Caco-2 (cell line): Measurements from ENCODE around the gene TRAM2. TPM values are rescaled to one million over a fixed set of nuclear protein-coding genes. Genes with fewer than 3 reads are reported as not detected.

Experiments
- BruUV-seq: library from RNA; stranded (reverse); fragments of 400-500 nt; replicated peaks from 2 replicates; lab custom pipeline; 2021; lab: Mats Ljungman, UMichigan
- CTCF ChIA-PET: fragments of 300-600 bp; sonication (Branson Sonifier 250); formaldehyde crosslinking; loops from one replicate; lab custom pipeline; 2022; ENCODE audit warnings: antibody characterized with exemption; lab: Charles Lee
- POLR2A ChIA-PET: fragments of 300-600 bp; sonication (Branson Sonifier 250); formaldehyde crosslinking; loops from one replicate; lab custom pipeline; 2022; ENCODE audit warnings: antibody characterized with exemption; lab: Charles Lee
- DNase-seq, 2 experiments: peaks; one replicate each; pipeline versions ENCODE4 v3.0.0 to v3.0.0-alpha.2; 2020 to 2022
- H3K27me3 ChIP-seq: replicated peaks from 2 replicates; pipeline ENCODE4 v1.6.0; 2011; ENCODE audit warnings: low read length; ENCODE audit not compliant: control insufficient read depth, insufficient read depth
- H3K36me3 ChIP-seq: 2 replicates; pipeline ENCODE4 v1.5.1; 2011; ENCODE audit warnings: low read length; ENCODE audit not compliant: control insufficient read depth, insufficient read depth
- H3K4me1 ChIP-seq: fragments of 250-450 bp; sonication (Bioruptor Pico); 2 replicates; pipeline ENCODE4 v1.5.1; 2020; ENCODE audit warnings: mild to moderate bottlenecking
- H3K4me3 ChIP-seq: 2 replicates; pipeline ENCODE4 v1.5.1; 2011; ENCODE audit warnings: low read depth, mild to moderate bottlenecking, control low read depth, low read length
- H3K9me3 ChIP-seq: fragments of 250-450 bp; sonication (Bioruptor Pico); 2 replicates; pipeline ENCODE4 v1.5.1; 2020; ENCODE audit warnings: mild to moderate bottlenecking, moderate library complexity
- H3K27ac Mint-ChIP-seq: one replicate; pipeline ENCODE4 v1.8.0; 2022; ENCODE audit warnings: mixed read lengths; ENCODE audit not compliant: unreplicated experiment
- H3K27me3 Mint-ChIP-seq: one replicate; pipeline ENCODE4 v1.8.0; 2022; ENCODE audit warnings: mixed read lengths; ENCODE audit not compliant: insufficient read depth, unreplicated experiment
- H3K36me3 Mint-ChIP-seq: one replicate; pipeline ENCODE4 v1.8.0; 2022; ENCODE audit warnings: mild to moderate bottlenecking, mixed read lengths; ENCODE audit not compliant: insufficient read depth, unreplicated experiment
- H3K4me1 Mint-ChIP-seq: one replicate; pipeline ENCODE4 v1.8.0; 2022; ENCODE audit warnings: low read depth, mixed read lengths; ENCODE audit not compliant: unreplicated experiment
- H3K4me3 Mint-ChIP-seq: one replicate; pipeline ENCODE4 v1.8.0; 2022; ENCODE audit warnings: mild to moderate bottlenecking, moderate library complexity, mixed read lengths; ENCODE audit not compliant: unreplicated experiment
- H3K9me3 Mint-ChIP-seq: one replicate; pipeline ENCODE4 v1.8.0; 2022; ENCODE audit warnings: mixed read lengths; ENCODE audit not compliant: unreplicated experiment
- intact Hi-C: fragments of 100-400 bp; cut with micrococcal nuclease; formaldehyde crosslinking; loops from one replicate; pipeline ENCODE4 v1.10.0; 2022; ENCODE audit not compliant: unreplicated experiment
- total RNA-seq: library from RNA; stranded (reverse); gene quantifications from 2 replicates; pipeline ENCODE4 v1.2.3, GENCODE V29; 2022
- TF ChIP-seq, protein P1 (sequence below), 2 experiments: fragments of 200-600 bp in 1 of 2; IDR thresholded peaks; 1 replicate in 1 of 2; 2 replicates in 1 of 2; pipeline versions ENCODE4 v1.5.1 to v1.8.0; 2011 to 2022; ENCODE audit warnings: antibody characterized with exemption in 1 of 2, control low read depth in 1 of 2, inconsistent platforms in 1 of 2, low read depth in 1 of 2, low read length in 1 of 2, mild to moderate bottlenecking in 1 of 2, moderate library complexity in 1 of 2; ENCODE audit not compliant: insufficient read depth in 1 of 2, severe bottlenecking in 1 of 2, unreplicated experiment in 1 of 2

TRAM2 gene
- total RNA-seq, 1 experiment from 2014 or later = 71.6 TPM

GRCh38 chr6:52524918-52525317 is 51.9 kb downstream of the TRAM2 start:
- Mint-ChIP-seq H3K4me1 (peaks cover 21% of the 10 kb centered on the region), H3K9me3 (no peaks in the 10 kb centered on the region), H3K36me3 (no peaks in the 10 kb centered on the region), H3K27me3 (no peaks in the 10 kb centered on the region), H3K4me3 (no peak overlapping the region), H3K27ac (no peak overlapping the region)
- no TSS peak for BruUV-seq
- ChIA-PET CTCF (interaction anchor here (0.6 kb wide), 1 partner anchor 12 kb away, joined by 3 read pairs; no protein-coding TSS in a partner anchor), POLR2A (no interaction called here)
- Histone ChIP-seq H3K9me3 (no peaks in the 10 kb centered on the region), H3K27me3 (no peaks in the 10 kb centered on the region), H3K4me1 (peaks cover 6% of the 10 kb centered on the region; the same call in 1 of the 2 replicates), H3K4me3 (no peak overlapping the region), H3K36me3 (no peaks in the 10 kb centered on the region)
- intact Hi-C loops = no loop called here
- TF ChIP-seq, protein P1, sequence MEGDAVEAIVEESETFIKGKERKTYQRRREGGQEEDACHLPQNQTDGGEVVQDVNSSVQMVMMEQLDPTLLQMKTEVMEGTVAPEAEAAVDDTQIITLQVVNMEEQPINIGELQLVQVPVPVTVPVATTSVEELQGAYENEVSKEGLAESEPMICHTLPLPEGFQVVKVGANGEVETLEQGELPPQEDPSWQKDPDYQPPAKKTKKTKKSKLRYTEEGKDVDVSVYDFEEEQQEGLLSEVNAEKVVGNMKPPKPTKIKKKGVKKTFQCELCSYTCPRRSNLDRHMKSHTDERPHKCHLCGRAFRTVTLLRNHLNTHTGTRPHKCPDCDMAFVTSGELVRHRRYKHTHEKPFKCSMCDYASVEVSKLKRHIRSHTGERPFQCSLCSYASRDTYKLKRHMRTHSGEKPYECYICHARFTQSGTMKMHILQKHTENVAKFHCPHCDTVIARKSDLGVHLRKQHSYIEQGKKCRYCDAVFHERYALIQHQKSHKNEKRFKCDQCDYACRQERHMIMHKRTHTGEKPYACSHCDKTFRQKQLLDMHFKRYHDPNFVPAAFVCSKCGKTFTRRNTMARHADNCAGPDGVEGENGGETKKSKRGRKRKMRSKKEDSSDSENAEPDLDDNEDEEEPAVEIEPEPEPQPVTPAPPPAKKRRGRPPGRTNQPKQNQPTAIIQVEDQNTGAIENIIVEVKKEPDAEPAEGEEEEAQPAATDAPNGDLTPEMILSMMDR (IDR thresholded peaks at IDR 0.05; ENCODE audit: insufficient read depth in 1 of 2, low read depth in 1 of 2, low read length in 1 of 2, severe bottlenecking in 1 of 2, unreplicated experiment in 1 of 2) = no peak
- no peak for DNase-seq

GRCh38 chr6:52523378-52524142 is 53.3 kb downstream of the TRAM2 start:
- Histone ChIP-seq H3K9me3 (no peaks in the 10 kb centered on the region), H3K36me3 (no peaks in the 10 kb centered on the region), H3K4me1 (peaks cover 6% of the 10 kb centered on the region), H3K4me3 (no peak overlapping the region), H3K27me3 (no peaks in the 10 kb centered on the region)
- DNase-seq = no peak
- ChIA-PET POLR2A (no interaction called here), CTCF (no interaction called here)
- TF ChIP-seq, protein P1 (IDR thresholded peaks at IDR 0.05; ENCODE audit: insufficient read depth in 1 of 2, low read depth in 1 of 2, low read length in 1 of 2, severe bottlenecking in 1 of 2, unreplicated experiment in 1 of 2) = no peak
- no peaks in the 10 kb centered on the region for H3K27me3 Mint-ChIP-seq
- peaks cover 7% of the 10 kb centered on the region for H3K36me3 Mint-ChIP-seq
- no TSS peak for BruUV-seq
- peak overlapping the region; percentile 23 for H3K27ac Mint-ChIP-seq
- peaks cover 22% of the 10 kb centered on the region for H3K4me1 Mint-ChIP-seq
- H3K4me3 Mint-ChIP-seq = no peak overlapping the region
- no peaks in the 10 kb centered on the region for H3K9me3 Mint-ChIP-seq
- intact Hi-C loops = no loop called here

GRCh38 chr6:52522655-52523054 is 54.2 kb downstream of the TRAM2 start:
- Histone ChIP-seq H3K9me3 (no peaks in the 10 kb centered on the region), H3K4me1 (peaks cover 10% of the 10 kb centered on the region), H3K4me3 (no peak overlapping the region), H3K36me3 (no peaks in the 10 kb centered on the region), H3K27me3 (no peaks in the 10 kb centered on the region)
- Mint-ChIP-seq H3K4me1 (peaks cover 32% of the 10 kb centered on the region), H3K27me3 (no peaks in the 10 kb centered on the region), H3K36me3 (peaks cover 11% of the 10 kb centered on the region), H3K9me3 (no peaks in the 10 kb centered on the region), H3K4me3 (no peak overlapping the region), H3K27ac (peak overlapping the region; percentile 23)
- intact Hi-C loops = no loop called here
- ChIA-PET POLR2A (no interaction called here), CTCF (no interaction called here)
- BruUV-seq = no TSS peak
- no peak for DNase-seq
- TF ChIP-seq, protein P1 (IDR thresholded peaks at IDR 0.05; ENCODE audit: insufficient read depth in 1 of 2, low read depth in 1 of 2, low read length in 1 of 2, severe bottlenecking in 1 of 2, unreplicated experiment in 1 of 2) = no peak
